Gastroesophageal sphincter (tissue), 4 donors: Measurements from ENCODE around the gene TNFAIP8. TPM values are rescaled to one million over a fixed set of nuclear protein-coding genes. Genes with fewer than 3 reads are reported as not detected.
A peak's percentile ranks its signal among the peaks of the same experiment; 100 is the strongest.

Source experiments
- ATAC-seq: fragments of 150-250 bp; one replicate; pipeline ENCODE4 v1.9.1; 2016; ENCODE audit warnings: mild to moderate bottlenecking, moderate library complexity
- H3K27ac ChIP-seq, 4 donors: fragments of 200-600 bp; sonication (generic) in 3 of 4; 1 replicate in 3 of 4; 2 replicates in 1 of 4; pipeline ENCODE4 v1.5.1; 2016 to 2019
- H3K27me3 ChIP-seq: fragments of 200-600 bp; sonication (generic); one replicate; pipeline ENCODE4 v1.5.1; 2019
- H3K36me3 ChIP-seq, 2 donors: fragments of 200-600 bp; sonication (generic); one replicate each; pipeline ENCODE4 v1.5.1; 2019; ENCODE audit warnings: control low read depth in 1 of 2
- H3K4me1 ChIP-seq, 3 donors: fragments of 200-600 bp; sonication (generic); 1 replicate in 2 of 3; 2 replicates in 1 of 3; pipeline ENCODE4 v1.5.1; 2016 to 2019; ENCODE audit warnings: control low read depth in 2 of 3
- H3K4me3 ChIP-seq, 2 donors: fragments of 200-600 bp; sonication (generic); one replicate each; pipeline ENCODE4 v1.5.1; 2019; ENCODE audit warnings: mild to moderate bottlenecking in 1 of 2, moderate library complexity in 1 of 2
- H3K9me3 ChIP-seq, 3 donors: fragments of 200-600 bp; sonication (generic); one replicate each; pipeline ENCODE4 v1.5.1; 2017 to 2019; ENCODE audit warnings: control low read depth in 2 of 3
- CTCF ChIP-seq, 4 experiments: fragments of 200-600 bp in 2 of 4; fragments of 450-650 bp in 2 of 4; sonication (generic) in 1 of 4; IDR thresholded peaks; one replicate each; pipeline ENCODE4 v1.5.1; 2017 to 2019; ENCODE audit warnings: antibody characterized with exemption in 4 of 4, mild to moderate bottlenecking in 2 of 4, moderate library complexity in 2 of 4
- EP300 ChIP-seq: sonication (generic); formaldehyde crosslinking; IDR thresholded peaks from one replicate; pipeline ENCODE4 v1.6.1; 2017; ENCODE audit warnings: antibody characterized with exemption, mild to moderate bottlenecking
- POLR2A ChIP-seq, 2 donors: fragments of 450-650 bp; IDR thresholded peaks; one replicate each; pipeline ENCODE4 v1.6.1; 2017; ENCODE audit warnings: antibody characterized with exemption in 2 of 2, mild to moderate bottlenecking in 2 of 2, moderate library complexity in 1 of 2
- POLR2AphosphoS5 ChIP-seq: sonication (generic); formaldehyde crosslinking; IDR thresholded peaks from one replicate; pipeline ENCODE4 v1.6.1; 2017; ENCODE audit warnings: antibody characterized with exemption
- WGBS, 2 donors: methylation state at CpG; one replicate each; pipeline ENCODE4 v1.1.5; 2018; ENCODE audit warnings: low coverage in 1 of 2; 5-methylcytosine and 5-hydroxymethylcytosine counted together
- total RNA-seq, 4 donors: library from RNA; depleted of rRNA; stranded (reverse); fragments of >200 nt; gene quantifications; one replicate each; pipeline ENCODE4 v1.1.0, GENCODE V29; 2016

TNFAIP8 gene
- total RNA-seq, 4 donors from 2014 or later: 25.4 to 76.7 (median 31.6) TPM

GRCh38 chr5:119353213-119353612 is 2.6 kb upstream of the TNFAIP8 start:
- Histone ChIP-seq H3K36me3 (no peaks in the 10 kb centered on the region), H3K27me3 (no peaks in the 10 kb centered on the region), H3K4me1 (peaks cover 0 to 38% (median 6%) of the 10 kb centered on the region in 3 donors), H3K4me3 (no peak overlapping the region), H3K9me3 (no peaks in the 10 kb centered on the region), H3K27ac (no peak overlapping the region)
- TF ChIP-seq POLR2AphosphoS5 (no peak), EP300 (no peak), POLR2A (IDR thresholded peaks at IDR 0.05) (no peak), CTCF (IDR thresholded peaks at IDR 0.05) (no peak)
- ATAC-seq: no peak
- WGBS, 2 donors: 44 to 89% methylated on average over 1 to 2 of the region's 2 CpGs

- TF ChIP-seq POLR2A (IDR thresholded peaks at IDR 0.05) (no peak), CTCF (IDR thresholded peaks at IDR 0.05) (no peak), POLR2AphosphoS5 (no peak), EP300 (no peak)
- 73 to 81% methylated on average over 3 to 5 of the region's 5 CpGs for WGBS, 2 donors
- H3K4me1 ChIP-seq: peaks cover 0 to 44% (median 6%) of the 10 kb centered on the region in 3 donors
- no peak overlapping the region for H3K4me3 ChIP-seq
- peak overlapping the region in 1 of 4 donors; percentile 22 for H3K27ac ChIP-seq
- no peaks in the 10 kb centered on the region for H3K36me3 ChIP-seq
- H3K9me3 ChIP-seq: no peaks in the 10 kb centered on the region
- H3K27me3 ChIP-seq: no peaks in the 10 kb centered on the region
- no peak for ATAC-seq
Observed at GRCh38 chr5:119353686-119354366, 2.0 kb upstream of the TNFAIP8 start.

- H3K27me3 ChIP-seq: no peaks in the 10 kb centered on the region
- peaks cover 0 to 52% (median 7%) of the 10 kb centered on the region in 3 donors for H3K4me1 ChIP-seq
- peak overlapping the region in 3 of 4 donors; percentile 81 to 84 (median 84) for H3K27ac ChIP-seq
- H3K36me3 ChIP-seq: no peaks in the 10 kb centered on the region
- WGBS, 2 donors: 88 to 96% methylated on average over 6 to 10 of the region's 10 CpGs
- H3K9me3 ChIP-seq: no peaks in the 10 kb centered on the region
- ATAC-seq: no peak
- peak overlapping the region in 1 of 2 donors; percentile 57 for H3K4me3 ChIP-seq
- no peak for TF ChIP-seq POLR2AphosphoS5
- no peak for TF ChIP-seq POLR2A (IDR thresholded peaks at IDR 0.05)
- TF ChIP-seq CTCF (IDR thresholded peaks at IDR 0.05): no peak
- TF ChIP-seq EP300: no peak
Observed at GRCh38 chr5:119354537-119355243, 1.1 kb upstream of the TNFAIP8 start.

DNA sequence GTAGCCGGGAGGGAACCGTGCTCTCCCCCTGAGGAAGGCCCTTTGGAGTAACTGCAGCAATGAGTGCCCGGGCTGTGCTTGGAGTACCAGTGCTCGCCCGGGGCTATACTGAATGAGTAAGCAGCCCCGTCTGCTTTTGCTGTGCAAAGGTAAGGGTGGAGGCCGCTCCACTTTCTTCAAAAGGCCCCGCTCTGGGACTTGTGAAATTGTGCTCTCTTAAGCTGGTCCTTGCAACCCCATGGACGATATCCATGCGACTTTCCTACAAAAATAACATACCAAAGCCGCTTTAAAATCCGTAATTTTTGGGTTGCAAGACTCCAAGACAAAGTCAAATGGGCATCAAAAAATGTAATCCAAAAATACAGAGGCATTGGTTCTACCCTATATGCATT is 578 bp upstream of the TNFAIP8 start:
- peak overlapping the region; percentile 81 to 91 (median 84) for H3K27ac ChIP-seq
- TF ChIP-seq POLR2A (IDR thresholded peaks at IDR 0.05) (no peak), POLR2AphosphoS5 (no peak), EP300 (no peak), CTCF (IDR thresholded peaks at IDR 0.05) (no peak)
- H3K4me3 ChIP-seq: peak overlapping the region; percentile 57 to 97
- no peak for ATAC-seq
- H3K36me3 ChIP-seq: no peaks in the 10 kb centered on the region
- peaks cover 0 to 57% (median 9%) of the 10 kb centered on the region in 3 donors for H3K4me1 ChIP-seq
- no peaks in the 10 kb centered on the region for H3K27me3 ChIP-seq
- WGBS, 2 donors: 25 to 78% methylated on average over 4 to 6 of the region's 12 CpGs
- no peaks in the 10 kb centered on the region for H3K9me3 ChIP-seq
